GM21717 (cell line): ENCODE measurements around the gene GLI1.
"Not testable (repeated sequence)": the region's sequence is repeated elsewhere in the genome, so short reads cannot be mapped to it uniquely, and the experiment has no call there.

ENCODE experiments used
- ATAC-seq: cut with Tn5 transposase; IDR thresholded peaks from one replicate; pipeline ENCODE4 v1.9.1; 2021; ENCODE audit warnings: mild to moderate bottlenecking, moderate library complexity; ENCODE audit not compliant: unreplicated experiment

Gene GLI1

DNA sequence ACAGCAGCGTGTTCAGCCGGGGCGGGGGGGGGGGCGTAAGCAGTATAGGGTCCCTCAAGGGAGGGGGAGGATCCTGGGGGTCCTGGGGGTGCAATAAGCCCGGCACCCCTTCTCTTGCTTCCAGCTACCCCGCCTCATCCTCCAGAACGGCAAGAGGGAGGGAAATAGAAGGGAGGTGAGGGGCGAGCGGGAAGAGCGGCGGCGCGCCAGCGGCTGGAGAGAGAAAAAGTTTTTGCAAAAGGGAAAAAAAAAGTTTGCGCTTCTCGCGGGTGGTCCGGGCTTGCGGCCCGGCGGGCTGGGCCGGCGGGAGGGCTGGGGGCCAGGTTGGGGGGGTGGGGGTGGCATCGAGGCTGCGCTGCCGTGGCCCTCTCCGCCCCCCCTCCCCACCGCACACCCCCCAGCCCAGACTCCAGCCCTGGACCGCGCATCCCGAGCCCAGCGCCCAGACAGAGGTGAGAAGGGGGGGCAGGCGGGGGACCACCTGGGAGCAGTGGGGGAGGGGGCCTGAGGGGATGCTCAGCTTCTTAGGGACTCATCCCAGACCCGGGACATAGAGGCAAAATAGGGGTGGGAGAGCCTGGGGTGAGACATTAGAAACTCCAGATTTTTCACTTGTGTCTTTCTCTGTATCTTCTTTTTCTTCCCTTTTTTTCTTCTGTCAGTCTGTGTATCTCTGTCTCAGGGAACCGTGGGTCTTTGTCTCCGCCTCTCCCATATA, at the start of gene GLI1:
TSS of gene GLI1 (plus strand) at position 36 of the 718 bp plus-strand sequence. CDS start 3,907 bp downstream, outside the sequence.
- ATAC-seq, result no peak

- no peak for ATAC-seq
Observed at GRCh38 chr12:57410534-57410933, 49.1 kb upstream of the GLI1 start.

GRCh38 chr12:57414160-57414559, 45.4 kb upstream of the GLI1 start:
- not testable (repeated sequence) for ATAC-seq

DNA sequence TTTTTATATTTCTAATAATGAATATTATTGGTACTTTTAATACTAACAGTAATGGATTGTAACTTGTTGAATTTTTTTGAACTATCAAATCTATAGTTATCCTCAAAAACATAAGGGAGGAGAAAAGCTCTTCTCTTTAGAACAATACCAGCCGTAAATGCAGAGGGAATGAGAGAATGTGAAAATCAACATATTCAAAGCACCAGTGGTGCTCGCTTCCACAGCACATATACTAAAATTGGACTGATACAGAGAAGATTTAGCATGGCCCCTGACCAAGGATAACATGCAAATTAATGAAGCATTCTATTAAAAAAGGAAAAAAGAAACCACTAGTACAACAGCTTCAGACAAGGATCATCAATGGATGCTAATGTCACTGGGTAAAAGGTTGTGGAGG, 44.5 kb upstream of the GLI1 start:
- no peak for ATAC-seq

DNA sequence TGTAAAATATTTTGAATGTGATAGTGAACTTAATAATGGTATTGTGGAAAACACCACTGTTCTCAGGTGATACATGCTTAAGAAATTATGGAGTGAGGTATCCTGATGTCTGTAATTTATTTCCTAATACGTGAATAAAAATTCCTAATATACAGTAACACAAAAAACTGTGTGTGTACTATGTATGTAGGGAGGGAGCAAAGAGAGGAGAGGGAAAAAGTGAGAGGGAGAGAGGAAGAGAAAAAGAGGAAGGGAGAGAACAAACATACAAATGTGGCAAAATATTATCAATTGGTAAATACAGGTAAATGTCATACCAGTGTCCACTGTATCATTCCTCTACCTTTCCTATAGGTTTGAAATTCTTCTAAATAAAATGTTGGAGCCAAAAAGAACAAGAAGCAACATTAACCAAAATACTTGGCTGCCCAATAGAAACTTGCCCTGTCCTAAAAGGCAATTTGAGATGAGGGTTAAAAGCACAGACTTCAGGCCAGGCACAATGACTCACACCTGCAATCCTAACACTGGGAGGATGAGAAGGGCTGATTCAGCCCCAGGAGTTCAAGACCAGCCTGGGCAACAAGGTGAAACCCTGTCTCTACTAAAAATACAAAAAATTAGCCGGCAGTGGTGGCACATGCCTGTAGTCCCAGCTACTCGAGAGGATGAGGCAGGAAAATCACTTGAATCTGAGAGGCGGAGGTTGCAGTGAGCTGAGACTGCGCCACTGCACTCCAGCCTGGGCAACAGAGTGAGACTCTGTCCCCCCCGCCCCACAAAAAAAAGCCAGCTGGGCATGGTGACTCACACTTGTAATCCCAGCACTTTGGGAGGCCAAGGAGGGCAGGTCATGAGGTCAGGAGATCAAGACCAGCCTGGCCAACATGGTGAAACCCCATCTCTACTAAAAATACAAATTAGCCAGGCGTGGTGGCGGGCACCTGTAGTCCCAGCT, 43.3 kb upstream of the GLI1 start:
- ATAC-seq, result no peak

GRCh38 chr12:57418255-57418654, 41.3 kb upstream of the GLI1 start:
- no peak for ATAC-seq

- no peak for ATAC-seq
Observed at GRCh38 chr12:57419495-57419894, 40.1 kb upstream of the GLI1 start.

GRCh38 chr12:57420482-57420881, 39.1 kb upstream of the GLI1 start:
- no peak for ATAC-seq

DNA sequence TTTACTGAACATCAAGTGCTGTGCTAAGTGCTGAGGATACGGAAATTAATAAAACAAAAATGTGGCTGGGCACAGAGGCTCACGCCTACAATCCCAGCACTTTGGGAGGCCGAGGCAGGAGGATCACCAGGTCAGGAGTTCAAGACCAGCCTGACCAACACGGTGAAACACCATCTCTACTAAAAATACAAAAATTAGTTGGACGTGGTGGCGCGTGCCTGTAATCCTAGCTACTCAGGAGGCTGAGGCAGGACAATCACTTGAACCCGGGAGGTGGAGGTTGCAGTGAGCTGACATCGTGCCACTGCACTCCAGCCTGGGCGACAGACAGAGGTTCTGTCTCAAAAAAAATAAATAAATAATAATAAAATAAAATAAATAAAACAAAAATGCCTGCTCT, 32.6 kb upstream of the GLI1 start:
- not testable (repeated sequence) for ATAC-seq

- no peak for ATAC-seq
Observed at GRCh38 chr12:57428965-57429364, 30.6 kb upstream of the GLI1 start.

DNA sequence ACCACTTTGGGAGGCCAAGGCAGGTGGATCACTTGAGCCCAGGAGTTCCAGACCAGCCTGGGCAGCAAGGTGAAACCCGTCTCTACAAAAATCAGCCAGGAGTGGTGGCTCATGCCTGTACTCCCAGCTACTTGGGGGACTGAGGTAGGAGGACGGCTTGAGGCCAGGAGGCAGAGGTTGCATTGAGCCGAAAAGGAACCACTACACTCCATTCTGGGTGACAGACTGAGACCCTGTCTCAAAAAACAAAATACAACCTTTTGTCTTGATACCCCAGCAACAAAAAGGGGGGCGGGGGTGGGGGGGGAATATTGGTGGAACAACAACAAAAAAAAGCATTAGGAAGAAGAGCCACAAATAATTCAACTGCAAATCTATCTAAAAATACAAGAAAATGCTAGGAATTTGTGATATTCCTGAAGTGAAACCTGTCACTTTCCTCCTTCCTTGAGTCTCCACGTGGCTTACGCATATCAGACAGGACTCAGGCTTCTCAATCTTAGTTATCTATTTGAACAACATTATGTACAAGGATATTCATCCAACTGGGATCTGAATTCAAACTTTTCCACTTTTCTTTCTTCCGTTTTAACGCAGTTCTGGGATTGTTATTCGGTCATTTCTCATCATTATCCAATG, 30.0 kb upstream of the GLI1 start:
- ATAC-seq, result no peak

DNA sequence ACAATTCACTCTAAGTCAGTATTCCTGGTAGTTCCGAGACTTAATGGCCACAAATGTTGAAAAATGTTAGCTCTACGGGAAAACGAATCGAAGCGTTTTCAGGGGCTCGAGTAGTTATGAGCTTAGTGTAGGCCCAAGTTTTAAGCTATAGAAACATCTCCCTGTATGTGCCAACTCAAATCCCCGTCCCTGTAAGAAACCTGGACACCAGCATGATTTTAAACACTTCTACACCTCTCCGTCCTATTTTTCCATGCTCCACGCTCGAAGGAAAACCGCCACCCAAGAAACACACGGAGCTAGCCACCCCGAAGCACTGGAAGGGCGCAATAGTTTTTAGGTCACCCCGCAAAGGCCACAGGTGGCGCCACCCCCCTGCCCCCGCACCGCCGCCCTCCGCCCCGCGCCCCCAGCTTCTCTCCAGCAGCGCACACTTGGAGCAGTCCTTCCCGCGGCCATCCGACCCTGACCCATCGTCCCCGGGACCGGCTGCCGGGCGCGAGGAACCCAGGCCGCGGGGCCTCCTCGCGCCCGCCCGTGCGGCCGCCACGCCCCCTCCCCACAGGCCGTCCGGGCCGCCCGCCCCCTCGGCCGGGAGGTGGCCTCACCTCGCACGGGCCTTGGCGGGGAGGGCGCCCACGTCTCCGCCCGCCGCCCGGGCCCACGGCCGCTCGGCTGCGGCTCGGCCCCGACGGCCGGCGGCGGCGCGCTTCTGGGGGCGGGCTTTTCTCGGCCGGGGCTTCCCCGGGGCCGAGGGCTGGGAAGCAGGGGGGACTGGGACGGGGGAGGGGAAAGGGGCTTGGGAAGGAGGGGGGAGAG, 29.3 kb upstream of the GLI1 start:
- ATAC-seq, result peak; percentile 42

- peak; percentile 89 for ATAC-seq
Observed at GRCh38 chr12:57430931-57431566, 28.5 kb upstream of the GLI1 start, which contains the start of gene R3HDM2. Gene R3HDM2 (minus strand): TSS chr12:57431043. CDS start chr12:57310428, 120,615 bp downstream.

- ATAC-seq, result no peak
Observed at GRCh38 chr12:57431654-57432188, 27.9 kb upstream of the GLI1 start.

DNA sequence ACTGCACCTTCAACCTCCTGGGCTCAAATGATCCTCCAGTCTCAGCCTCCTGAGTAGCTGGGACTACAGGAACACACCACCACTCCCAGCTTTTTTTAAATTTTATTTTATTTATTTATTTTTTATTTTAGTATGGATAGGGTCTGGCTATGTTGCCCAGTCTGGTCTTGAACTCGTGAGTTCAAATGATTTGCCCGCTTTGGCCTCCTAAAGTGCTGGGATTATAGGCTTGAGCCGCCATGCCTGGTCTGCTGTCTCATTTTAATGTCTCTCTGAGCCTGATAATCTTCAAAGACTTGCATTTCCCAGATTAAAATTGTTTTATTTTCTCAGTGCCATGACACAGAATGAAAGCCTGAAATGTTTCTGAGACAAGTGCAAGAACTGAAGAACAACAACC, 26.2 kb upstream of the GLI1 start:
- no peak for ATAC-seq

DNA sequence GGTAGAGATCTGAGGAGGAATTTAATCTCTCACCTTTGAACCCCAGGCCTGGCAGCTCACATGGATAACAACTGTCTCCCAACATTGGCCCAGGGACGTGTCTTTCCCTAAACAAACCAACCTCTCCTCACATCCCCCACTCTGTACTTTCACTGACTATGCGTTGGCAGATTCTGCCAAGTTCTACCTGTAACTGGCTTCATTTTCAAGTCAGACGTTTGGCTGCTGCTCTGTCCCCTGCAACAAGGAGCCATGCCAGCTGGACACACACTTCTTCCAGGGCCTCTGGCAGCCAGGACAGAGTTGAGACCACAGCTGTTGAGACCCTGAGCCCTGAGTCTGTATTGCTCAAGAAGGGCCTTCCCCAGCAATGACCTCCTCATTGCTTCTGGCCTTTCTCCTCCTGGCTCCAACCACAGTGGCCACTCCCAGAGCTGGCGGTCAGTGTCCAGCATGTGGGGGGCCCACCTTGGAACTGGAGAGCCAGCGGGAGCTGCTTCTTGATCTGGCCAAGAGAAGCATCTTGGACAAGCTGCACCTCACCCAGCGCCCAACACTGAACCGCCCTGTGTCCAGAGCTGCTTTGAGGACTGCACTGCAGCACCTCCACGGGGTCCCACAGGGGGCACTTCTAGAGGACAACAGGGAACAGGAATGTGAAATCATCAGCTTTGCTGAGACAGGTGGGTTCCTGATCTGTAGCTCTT, 24.9 kb upstream of the GLI1 start, which contains the start of gene INHBC:
TSS of gene INHBC (plus strand) at position 268 of the 707 bp plus-strand sequence. CDS start at position 371, 103 bp downstream.
- ATAC-seq, result no peak

GRCh38 chr12:57435293-57435692, 24.3 kb upstream of the GLI1 start:
- ATAC-seq, result no peak

- no peak for ATAC-seq
Observed at GRCh38 chr12:57438400-57438799, 21.2 kb upstream of the GLI1 start.

DNA sequence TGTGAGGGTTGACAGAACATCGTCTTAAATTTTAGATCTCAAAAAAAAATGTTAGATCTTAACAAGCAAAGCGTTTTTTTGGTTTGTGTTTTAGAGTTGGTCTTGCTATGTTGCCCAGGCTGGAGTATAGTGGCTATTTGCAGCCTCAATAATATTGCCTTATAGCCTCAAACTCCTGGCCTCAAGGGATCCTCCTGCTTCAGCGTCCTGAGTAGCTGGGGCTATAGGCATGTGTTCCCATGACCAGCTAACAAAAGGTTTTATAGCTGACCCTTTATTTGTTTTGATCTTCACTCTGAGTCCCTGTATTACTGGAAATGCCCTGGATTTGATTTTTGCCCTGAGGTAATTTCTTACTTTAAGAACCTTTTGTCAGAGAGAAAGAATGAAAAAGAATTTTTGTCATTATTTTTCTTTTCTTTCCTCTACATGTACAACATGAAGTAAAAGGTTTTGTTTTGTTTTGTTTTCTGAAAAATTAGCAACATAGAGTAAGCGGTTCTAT, 19.8 kb upstream of the GLI1 start:
- no peak for ATAC-seq
